CD14-positive monocyte (primary cell): ENCODE data around the gene PFKL. TPM values are rescaled to one million over a fixed set of nuclear protein-coding genes. Genes with fewer than 3 reads are reported as not detected.

Experiments
- DNase-seq, 3 donors: peaks; one replicate each; pipeline ENCODE4 v3.0.0-alpha.2; 2011 to 2022
- H2AFZ ChIP-seq: 2 replicates; pipeline ENCODE4 v1.6.0; 2012; ENCODE audit warnings: mild to moderate bottlenecking, low read depth, low read length, inconsistent platforms; ENCODE audit not compliant: insufficient read depth, poor library complexity, severe bottlenecking
- H3K27ac ChIP-seq, 2 donors: 1 replicate in 1 of 2; 2 replicates in 1 of 2; pipeline ENCODE4 v1.5.1; 2012 to 2013; ENCODE audit warnings: low read length in 2 of 2, control low read depth in 1 of 2, inconsistent platforms in 1 of 2, low read depth in 1 of 2, mild to moderate bottlenecking in 1 of 2
- H3K27me3 ChIP-seq, 2 donors: one replicate each; pipeline versions ENCODE4 v1.6.0 to v1.6.1; 2011 to 2013; ENCODE audit warnings: low read length in 2 of 2; ENCODE audit not compliant: control insufficient read depth in 2 of 2, insufficient read depth in 2 of 2
- H3K36me3 ChIP-seq, 2 donors: replicated peaks in 1 of 2; 1 replicate in 1 of 2; 2 replicates in 1 of 2; pipeline versions ENCODE4 v1.5.1 to v1.6.1; 2012 to 2013; ENCODE audit warnings: low read length in 2 of 2, control low read depth in 1 of 2, inconsistent platforms in 1 of 2, mild to moderate bottlenecking in 1 of 2; ENCODE audit not compliant: insufficient read depth in 2 of 2, control insufficient read depth in 1 of 2
- H3K4me1 ChIP-seq, 2 donors: 1 replicate in 1 of 2; 2 replicates in 1 of 2; pipeline versions ENCODE4 v1.5.1 to v1.6.1; 2012 to 2013; ENCODE audit warnings: low read length in 2 of 2, control low read depth in 1 of 2, inconsistent platforms in 1 of 2, mild to moderate bottlenecking in 1 of 2, moderate library complexity in 1 of 2; ENCODE audit not compliant: insufficient read depth in 2 of 2, control insufficient read depth in 1 of 2
- H3K4me2 ChIP-seq: replicated peaks from 2 replicates; pipeline ENCODE3; 2012; ENCODE audit warnings: low read length, moderate library complexity, mild to moderate bottlenecking; ENCODE audit not compliant: poor library complexity, severe bottlenecking; ENCODE audit errors: extremely low read depth
- H3K4me3 ChIP-seq, 3 experiments: fragments of 200-600 bp in 1 of 3; sonication (generic) in 1 of 3; replicated peaks in 1 of 3; 1 replicate in 2 of 3; 2 replicates in 1 of 3; pipeline ENCODE4 v1.5.1; 2011 to 2013; ENCODE audit warnings: low read length in 3 of 3, mild to moderate bottlenecking in 3 of 3, control low read depth in 2 of 3, low read depth in 2 of 3, inconsistent platforms in 1 of 3, moderate library complexity in 1 of 3
- H3K79me2 ChIP-seq: 2 replicates; pipeline ENCODE4 v1.6.0; 2012; ENCODE audit warnings: mild to moderate bottlenecking, control low read depth, inconsistent platforms, low read length, moderate library complexity; ENCODE audit not compliant: insufficient read depth
- H3K9ac ChIP-seq: 2 replicates; pipeline ENCODE4 v1.6.0; 2017; ENCODE audit warnings: low read length, mild to moderate bottlenecking; ENCODE audit not compliant: insufficient read depth, poor library complexity, severe bottlenecking
- H3K9me3 ChIP-seq, 2 donors: replicated peaks in 1 of 2; 1 replicate in 1 of 2; 2 replicates in 1 of 2; pipeline versions ENCODE4 v1.5.1 to v1.6.1; 2012 to 2013; ENCODE audit warnings: low read length in 2 of 2, control low read depth in 1 of 2; ENCODE audit not compliant: control insufficient read depth in 1 of 2, insufficient read depth in 1 of 2
- H4K20me1 ChIP-seq: 2 replicates; pipeline ENCODE4 v1.6.0; 2012; ENCODE audit warnings: mild to moderate bottlenecking, low read length, control low read depth, moderate library complexity; ENCODE audit not compliant: insufficient read depth
- H3K27ac Mint-ChIP-seq, 7 donors: one replicate each; pipeline ENCODE4 v1.8.0; 2020; ENCODE audit warnings: mild to moderate bottlenecking in 7 of 7, mixed read lengths in 7 of 7, moderate library complexity in 6 of 7, inconsistent platforms in 2 of 7
- H3K27me3 Mint-ChIP-seq, 3 donors: one replicate each; pipeline ENCODE4 v1.8.0; 2021 to 2022; ENCODE audit warnings: low read depth in 3 of 3, mild to moderate bottlenecking in 3 of 3, mixed read lengths in 3 of 3, moderate library complexity in 3 of 3, inconsistent platforms in 1 of 3
- H3K36me3 Mint-ChIP-seq, 2 donors: one replicate each; pipeline ENCODE4 v1.8.0; 2020; ENCODE audit warnings: mixed read lengths in 2 of 2, inconsistent platforms in 1 of 2, mild to moderate bottlenecking in 1 of 2
- H3K4me1 Mint-ChIP-seq: one replicate; pipeline ENCODE4 v1.8.0; 2020; ENCODE audit warnings: mild to moderate bottlenecking, mixed read lengths
- H3K4me3 Mint-ChIP-seq, 2 donors: one replicate each; pipeline ENCODE4 v1.8.0; 2020; ENCODE audit warnings: mild to moderate bottlenecking in 2 of 2, mixed read lengths in 2 of 2, moderate library complexity in 1 of 2
- H3K9me3 Mint-ChIP-seq, 7 donors: one replicate each; pipeline ENCODE4 v1.8.0; 2020 to 2022; ENCODE audit warnings: mixed read lengths in 7 of 7, mild to moderate bottlenecking in 6 of 7, moderate library complexity in 6 of 7, inconsistent platforms in 2 of 7
- WGBS: methylation state at CpG from one replicate; pipeline ENCODE4 v1.1.5; 2013; ENCODE audit warnings: missing lambda C conversion rate; ENCODE audit not compliant: insufficient coverage; 5-methylcytosine and 5-hydroxymethylcytosine counted together
- intact Hi-C, 2 donors: fragments of 100-400 bp; cut with micrococcal nuclease; formaldehyde crosslinking; loops; one replicate each; pipeline versions ENCODE4 v1.15.0 to v1.15.1; 2023
- polyA plus RNA-seq, 3 donors: library from polyadenylated mRNA; depleted of rRNA in 1 of 3; unstranded in 2 of 3; stranded (reverse) in 1 of 3; fragments of 300-500 nt in 2 of 3; fragments of >200 nt in 1 of 3; fragmentation: Illumina TruSeq in 2 of 3; gene quantifications; 1 replicate in 2 of 3; 2 replicates in 1 of 3; pipeline ENCODE4 v1.2.3, GENCODE V29; 2012 to 2021
- TF ChIP-seq, protein P1 (sequence below): fragments of 200-600 bp; IDR thresholded peaks from one replicate; pipeline ENCODE4 v1.8.0; 2022; ENCODE audit warnings: antibody characterized with exemption, mild to moderate bottlenecking

PFKL gene
- polyA plus RNA-seq, 3 donors = 105 to 133 (median 113) TPM

DNA sequence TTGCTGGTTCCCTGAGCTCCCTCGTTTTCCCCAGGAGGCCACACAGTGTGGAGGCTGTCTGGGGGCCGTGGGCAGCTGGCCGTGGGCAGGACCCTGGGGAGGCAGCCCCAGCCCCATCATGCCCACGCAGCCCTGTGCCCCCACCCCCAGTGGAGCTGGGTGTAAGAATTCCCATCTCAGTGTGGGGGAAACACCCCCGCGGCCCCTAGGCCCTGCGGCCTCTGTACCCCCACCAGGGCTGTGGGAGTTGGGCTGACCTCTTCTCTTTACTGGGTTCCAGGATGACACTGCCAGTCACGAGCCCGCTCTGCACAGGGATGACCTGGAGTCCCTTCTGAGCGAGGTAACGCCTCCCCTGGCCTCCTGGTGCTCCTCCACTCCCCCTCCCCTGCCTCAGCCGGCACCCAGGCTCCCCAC lies 3.7 kb upstream of the PFKL start:
- Mint-ChIP-seq H3K4me1 (peaks cover 22% of the 10 kb centered on the region), H3K9me3 (peaks cover 0 to 1% (median 0%) of the 10 kb centered on the region in 7 donors), H3K27ac (no peak overlapping the region), H3K36me3 (no peaks in the 10 kb centered on the region), H3K27me3 (peaks cover 2 to 11% (median 4%) of the 10 kb centered on the region in 3 donors), H3K4me3 (no peak overlapping the region)
- Histone ChIP-seq H3K9me3 (no peaks in the 10 kb centered on the region), H3K27me3 (peaks cover 0 to 2% of the 10 kb centered on the region in 2 donors), H3K9ac (no peak overlapping the region), H3K36me3 (no peaks in the 10 kb centered on the region), H3K27ac (no peak overlapping the region), H3K79me2 (peaks cover 10% of the 10 kb centered on the region), H2AFZ (no peak overlapping the region), H3K4me1 (peaks cover 23 to 31% of the 10 kb centered on the region in 2 donors), H4K20me1 (peaks cover 8% of the 10 kb centered on the region), H3K4me2 (no peak overlapping the region), H3K4me3 (no peak overlapping the region)
- DNase-seq = no peak
- 63% methylated on average over 6 of the region's 12 CpGs for WGBS
- TF ChIP-seq, protein P1, sequence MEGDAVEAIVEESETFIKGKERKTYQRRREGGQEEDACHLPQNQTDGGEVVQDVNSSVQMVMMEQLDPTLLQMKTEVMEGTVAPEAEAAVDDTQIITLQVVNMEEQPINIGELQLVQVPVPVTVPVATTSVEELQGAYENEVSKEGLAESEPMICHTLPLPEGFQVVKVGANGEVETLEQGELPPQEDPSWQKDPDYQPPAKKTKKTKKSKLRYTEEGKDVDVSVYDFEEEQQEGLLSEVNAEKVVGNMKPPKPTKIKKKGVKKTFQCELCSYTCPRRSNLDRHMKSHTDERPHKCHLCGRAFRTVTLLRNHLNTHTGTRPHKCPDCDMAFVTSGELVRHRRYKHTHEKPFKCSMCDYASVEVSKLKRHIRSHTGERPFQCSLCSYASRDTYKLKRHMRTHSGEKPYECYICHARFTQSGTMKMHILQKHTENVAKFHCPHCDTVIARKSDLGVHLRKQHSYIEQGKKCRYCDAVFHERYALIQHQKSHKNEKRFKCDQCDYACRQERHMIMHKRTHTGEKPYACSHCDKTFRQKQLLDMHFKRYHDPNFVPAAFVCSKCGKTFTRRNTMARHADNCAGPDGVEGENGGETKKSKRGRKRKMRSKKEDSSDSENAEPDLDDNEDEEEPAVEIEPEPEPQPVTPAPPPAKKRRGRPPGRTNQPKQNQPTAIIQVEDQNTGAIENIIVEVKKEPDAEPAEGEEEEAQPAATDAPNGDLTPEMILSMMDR = no peak
- intact Hi-C loops = no loop called here

DNA sequence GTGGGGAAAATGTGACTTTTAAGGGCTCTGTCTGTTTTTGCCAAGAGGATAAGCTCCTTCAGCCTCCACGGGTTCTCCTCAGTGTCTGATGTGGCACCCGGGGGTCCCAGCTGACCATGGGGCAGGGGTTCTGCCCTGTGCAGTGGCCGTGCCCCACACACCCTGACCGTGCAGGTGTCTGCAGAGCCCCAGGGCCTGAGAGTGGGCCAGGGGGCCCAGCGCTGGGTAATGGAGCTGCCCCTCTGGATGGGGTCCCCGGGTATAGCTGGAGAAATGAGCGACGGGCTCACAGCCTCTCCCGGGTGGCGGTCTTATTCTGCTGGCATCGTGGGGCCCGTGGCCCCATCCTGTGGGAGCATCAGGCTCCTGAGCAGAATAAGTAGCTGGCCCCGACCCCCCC lies 2.9 kb upstream of the PFKL start:
- peaks cover 2 to 11% (median 4%) of the 10 kb centered on the region in 3 donors for H3K27me3 Mint-ChIP-seq
- intact Hi-C loops = no loop called here
- Histone ChIP-seq H4K20me1 (peaks cover 16% of the 10 kb centered on the region), H2AFZ (no peak overlapping the region), H3K27me3 (peaks cover 0 to 2% of the 10 kb centered on the region in 2 donors), H3K27ac (no peak overlapping the region), H3K36me3 (no peaks in the 10 kb centered on the region), H3K4me3 (no peak overlapping the region), H3K9ac (no peak overlapping the region), H3K79me2 (peaks cover 18% of the 10 kb centered on the region), H3K4me1 (peaks cover 31 to 39% of the 10 kb centered on the region in 2 donors), H3K4me2 (no peak overlapping the region), H3K9me3 (no peaks in the 10 kb centered on the region)
- WGBS = 90% methylated on average over 12 of the region's 13 CpGs
- H3K4me3 Mint-ChIP-seq = no peak overlapping the region
- TF ChIP-seq, protein P1 = no peak
- H3K9me3 Mint-ChIP-seq = peaks cover 0 to 1% (median 0%) of the 10 kb centered on the region in 7 donors
- H3K36me3 Mint-ChIP-seq = no peaks in the 10 kb centered on the region
- H3K27ac Mint-ChIP-seq = no peak overlapping the region
- peaks cover 30% of the 10 kb centered on the region for H3K4me1 Mint-ChIP-seq
- DNase-seq = no peak
